GM21515 (cell line): Measurements from ENCODE around the gene RBM22.

Experiments
- ATAC-seq: cut with Tn5 transposase; IDR thresholded peaks from one replicate; pipeline ENCODE4 v1.9.1; 2021; ENCODE audit not compliant: unreplicated experiment

Gene RBM22

GRCh38 chr5:150653145-150653761 lies 47.6 kb downstream of the RBM22 start:
- no peak for ATAC-seq

- ATAC-seq = no peak
These were observed 48.8 kb downstream of the RBM22 start for GRCh38 chr5:150651924-150652671.

GRCh38 chr5:150651382-150651781 lies 49.5 kb downstream of the RBM22 start:
- ATAC-seq = no peak

- ATAC-seq = no peak
These were observed 50.5 kb downstream of the RBM22 start for GRCh38 chr5:150650021-150651006.

GRCh38 chr5:150649108-150650020 lies 51.5 kb downstream of the RBM22 start:
- ATAC-seq = no peak

- ATAC-seq = no peak
These were observed 52.4 kb downstream of the RBM22 start for GRCh38 chr5:150648294-150649107.

- ATAC-seq = no peak
These were observed 53.3 kb downstream of the RBM22 start for GRCh38 chr5:150647275-150648251.

GRCh38 chr5:150645070-150645700 lies 55.7 kb downstream of the RBM22 start:
- ATAC-seq = no peak

- ATAC-seq = no peak
These were observed 56.3 kb downstream of the RBM22 start for GRCh38 chr5:150644514-150644913.

GRCh38 chr5:150644058-150644457 lies 56.8 kb downstream of the RBM22 start:
- no peak for ATAC-seq

- ATAC-seq = no peak
These were observed 57.7 kb downstream of the RBM22 start for GRCh38 chr5:150642991-150643710.

- ATAC-seq = no peak
These were observed 58.3 kb downstream of the RBM22 start for GRCh38 chr5:150642567-150642927.

- ATAC-seq = no peak
These were observed 58.9 kb downstream of the RBM22 start for GRCh38 chr5:150641824-150642566.

GRCh38 chr5:150641006-150641570 lies 59.8 kb downstream of the RBM22 start:
- ATAC-seq = no peak
